GM12878 (cell line): ENCODE measurements around the gene TUT4.

Experiments
- CEBPB ChIP-seq, 2 experiments: fragments of 150-350 bp in 1 of 2; IDR thresholded peaks; 2 replicates each; pipeline ENCODE4 v1.6.1; 2012 to 2014; ENCODE audit warnings: low read depth in 2 of 2, low read length in 2 of 2, borderline replicate concordance in 1 of 2, inconsistent platforms in 1 of 2
- CREM ChIP-seq: IDR thresholded peaks from 2 replicates; pipeline ENCODE4 v1.6.1; 2014; ENCODE audit warnings: antibody characterized with exemption, low read depth
- CTCF ChIP-seq, 3 experiments: IDR thresholded peaks in 2 of 3; conservative IDR thresholded peaks in 1 of 3; 2 replicates each; pipeline ENCODE4 v1.5.1; 2011; ENCODE audit warnings: low read depth in 3 of 3, low read length in 3 of 3, mild to moderate bottlenecking in 3 of 3, control low read depth in 2 of 3, moderate library complexity in 2 of 3, inconsistent platforms in 1 of 3, mixed read lengths in 1 of 3; ENCODE audit not compliant: control insufficient read depth in 2 of 3, insufficient read depth in 1 of 3; ENCODE audit errors: extremely low read depth in 1 of 3
- SREBF1 ChIP-seq: IDR thresholded peaks from 2 replicates; pipeline ENCODE4 v1.6.1; 2012; ENCODE audit warnings: mild to moderate bottlenecking, low read length
- ZBTB33 ChIP-seq: fragments of 450-650 bp; IDR thresholded peaks from 2 replicates; pipeline ENCODE4 v1.6.1; 2017; ENCODE audit warnings: mild to moderate bottlenecking

GRCh38 chr1:52444463-52444862 is 108.4 kb downstream of the TUT4 start:
- TF ChIP-seq SREBF1 (no peak), CTCF (IDR thresholded peaks at IDR 0.05 in 2 of 3, conservative IDR thresholded peaks at IDR 0.05 in 1 of 3; ENCODE audit: control insufficient read depth in 2 of 3, extremely low read depth in 1 of 3, insufficient read depth in 1 of 3, low read depth in 3 of 3, low read length in 3 of 3) (no peak), CREM (no peak), ZBTB33 (no peak), CEBPB (IDR thresholded peaks at IDR 0.05; ENCODE audit: borderline replicate concordance in 1 of 2, low read depth in 2 of 2, low read length in 2 of 2) (no peak)
